Measurements from ENCODE around the gene MAGEB16.

MAGEB16 gene

DNA sequence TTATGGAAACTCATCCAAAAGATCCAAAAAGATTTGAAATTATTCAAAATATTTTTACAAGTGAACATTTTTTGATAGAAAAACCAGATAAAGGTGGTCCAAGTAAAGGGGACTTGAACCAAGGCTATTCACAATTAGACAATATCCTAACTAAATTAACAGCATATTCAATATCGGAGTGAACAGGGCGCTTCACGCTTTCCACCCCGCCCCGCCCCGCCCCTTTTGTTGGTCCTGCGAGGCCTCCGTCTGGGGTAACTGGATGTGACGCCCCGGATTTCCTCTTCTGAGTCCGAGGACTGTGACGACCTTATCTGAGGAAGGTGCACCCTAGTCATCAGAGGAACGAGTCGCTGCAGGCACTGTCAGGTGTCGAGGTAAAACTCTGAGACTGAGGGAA, at the start of gene MAGEB16:
MAGEB16 (plus strand) TSS at position 301 of the 400 bp plus-strand sequence. CDS start 3,855 bp downstream, outside the sequence.
- no peak for DNase-seq (ENCODE audit: low spot score)

GRCh38 chrX:35773958-35774564, 24.1 kb upstream of the MAGEB16 start:
- no peak for DNase-seq (ENCODE audit: low spot score)

- DNase-seq (ENCODE audit: low spot score) = no peak
These were observed 13.1 kb upstream of the MAGEB16 start for GRCh38 chrX:35785075-35785474.

DNA sequence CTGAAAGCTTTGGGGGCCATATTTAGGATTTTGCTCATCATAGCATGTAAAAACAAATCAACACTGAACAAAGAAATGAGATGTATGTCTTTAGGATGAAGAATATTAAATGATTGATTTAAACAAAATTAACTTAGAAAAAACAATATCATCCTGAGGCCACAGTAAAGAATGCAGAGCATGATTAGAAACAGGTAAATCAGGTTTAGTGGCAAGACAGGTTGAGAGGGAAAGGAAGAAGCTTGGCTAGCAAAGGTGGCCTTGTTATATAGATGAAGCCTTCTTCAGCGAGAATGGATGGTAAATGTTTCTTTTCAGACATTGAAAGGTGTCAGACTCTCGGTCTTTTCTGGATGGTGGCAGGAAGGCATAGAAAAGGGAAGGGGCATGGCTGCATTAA, 11.9 kb upstream of the MAGEB16 start:
- no peak for DNase-seq (ENCODE audit: low spot score)

DNA sequence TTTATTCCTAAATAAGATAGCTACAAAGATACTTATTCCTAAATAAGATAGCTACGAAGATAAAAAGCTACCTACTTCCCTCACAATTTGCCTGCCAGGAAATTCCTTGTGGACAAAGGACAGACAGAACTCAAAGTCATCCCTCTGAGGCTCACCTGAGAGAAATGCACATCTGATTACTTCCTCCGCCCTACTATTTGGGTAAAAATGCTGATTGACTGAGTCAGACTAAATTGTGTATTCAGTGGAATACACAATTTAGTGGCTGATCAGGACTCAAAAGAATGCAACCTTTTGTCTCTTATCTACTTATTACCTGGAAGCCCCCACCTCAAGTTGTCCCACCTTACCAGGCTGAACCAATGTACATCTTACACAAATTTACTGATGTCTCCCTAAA, 10.3 kb upstream of the MAGEB16 start:
- DNase-seq (ENCODE audit: low spot score) = no peak

- DNase-seq (ENCODE audit: low spot score) = no peak
These were observed 2.3 kb downstream of the MAGEB16 start for GRCh38 chrX:35800474-35800873.

DNA sequence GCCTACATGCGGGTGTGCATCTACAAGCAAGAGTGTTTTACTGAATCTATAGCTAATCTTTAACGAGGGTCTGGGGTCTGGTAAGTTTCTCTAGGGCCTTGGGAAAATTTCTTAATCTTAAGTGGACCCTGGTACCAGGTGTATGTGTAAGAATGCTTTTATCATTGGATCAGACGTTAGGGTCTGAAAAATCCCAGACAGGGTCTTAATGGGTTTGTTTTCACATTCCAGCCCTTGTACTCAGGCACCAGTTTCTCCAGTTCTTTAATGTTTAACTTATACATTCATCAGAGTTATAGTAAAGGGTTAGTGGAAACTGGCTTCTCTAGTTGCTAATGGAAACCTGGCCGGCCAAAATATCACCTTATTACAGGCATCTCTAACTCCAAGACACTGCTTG, 11.6 kb downstream of the MAGEB16 start:
- DNase-seq (ENCODE audit: low spot score) = no peak

GRCh38 chrX:35819241-35819640, 21.1 kb downstream of the MAGEB16 start:
- DNase-seq (ENCODE audit: low spot score) = no peak

DNA sequence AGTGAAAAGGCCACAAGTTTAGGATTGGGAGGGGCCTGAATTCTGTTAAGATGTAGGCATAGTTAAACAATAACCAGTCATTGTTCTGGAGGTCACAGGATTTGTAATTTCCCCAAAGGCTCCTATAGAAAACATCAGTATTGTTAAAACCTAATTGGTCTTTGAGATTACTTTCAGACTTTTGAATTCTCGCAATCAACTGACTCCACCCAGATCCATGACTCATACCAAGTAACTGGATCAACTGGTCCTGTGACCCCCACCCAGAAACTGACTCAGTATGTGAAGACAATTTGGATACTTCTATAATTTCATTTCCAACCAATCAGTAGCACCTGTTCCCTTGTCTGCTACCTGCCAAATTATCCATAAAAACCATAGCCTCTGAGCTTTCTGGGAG, 28.4 kb downstream of the MAGEB16 start:
- no peak for DNase-seq (ENCODE audit: low spot score)

DNA sequence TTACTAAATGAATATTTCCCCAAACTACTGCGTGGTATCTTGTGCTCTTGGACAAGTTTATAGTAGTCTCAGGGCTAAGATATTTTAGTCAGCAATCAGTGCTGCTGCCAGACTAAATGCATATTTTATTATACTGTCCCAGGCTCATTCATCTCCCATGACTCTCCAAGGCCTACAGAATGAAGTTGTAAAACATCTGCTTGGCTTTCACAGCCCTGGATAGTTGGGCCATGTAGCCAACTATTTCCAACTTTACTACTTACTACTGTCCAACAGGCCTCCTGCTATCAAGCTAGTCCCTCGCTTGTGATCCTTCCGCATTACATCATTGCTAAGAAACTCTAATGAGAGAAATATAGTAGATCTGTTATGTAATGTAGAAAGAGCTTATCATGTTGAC, 31.4 kb downstream of the MAGEB16 start:
- DNase-seq (ENCODE audit: low spot score) = no peak

DNA sequence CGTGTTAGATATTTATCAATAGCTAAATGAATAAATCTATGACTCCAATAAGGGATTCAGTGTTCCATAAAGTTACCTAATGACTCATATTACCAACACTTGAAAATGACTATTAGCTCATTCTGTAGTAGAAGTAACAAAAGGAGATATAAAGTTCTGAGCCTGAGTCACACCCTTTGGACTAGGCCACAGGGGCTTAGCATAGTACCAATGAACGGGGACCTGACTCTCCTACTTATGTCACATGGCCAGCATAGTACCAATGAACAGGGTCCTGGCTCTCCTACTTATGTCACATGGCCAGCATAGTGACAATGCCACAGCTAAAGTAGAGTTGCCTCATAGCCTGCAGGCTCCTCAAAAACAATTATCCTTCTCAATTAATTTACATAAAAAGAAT, 43.7 kb downstream of the MAGEB16 start:
- DNase-seq (ENCODE audit: low spot score) = no peak

DNA sequence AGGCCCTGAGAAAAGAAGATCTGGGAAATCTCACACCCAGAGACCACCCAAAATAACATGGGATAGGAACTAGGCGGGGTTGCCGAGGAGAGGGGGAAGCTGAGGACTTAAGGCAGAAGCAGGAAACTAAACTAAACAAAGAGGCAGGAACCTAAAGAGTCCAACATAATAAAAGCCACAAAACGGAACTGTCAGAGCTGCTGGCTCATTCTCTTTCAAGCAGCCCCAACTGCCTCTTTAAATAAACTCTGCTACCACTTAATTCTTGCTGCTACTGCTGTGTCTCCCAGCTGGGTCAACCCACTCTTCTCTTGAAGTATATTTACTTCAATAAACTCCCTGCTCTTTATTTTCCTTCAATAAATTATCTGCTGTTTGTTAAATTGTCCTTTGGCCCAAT, 44.5 kb downstream of the MAGEB16 start:
- DNase-seq (ENCODE audit: low spot score) = no peak

DNA sequence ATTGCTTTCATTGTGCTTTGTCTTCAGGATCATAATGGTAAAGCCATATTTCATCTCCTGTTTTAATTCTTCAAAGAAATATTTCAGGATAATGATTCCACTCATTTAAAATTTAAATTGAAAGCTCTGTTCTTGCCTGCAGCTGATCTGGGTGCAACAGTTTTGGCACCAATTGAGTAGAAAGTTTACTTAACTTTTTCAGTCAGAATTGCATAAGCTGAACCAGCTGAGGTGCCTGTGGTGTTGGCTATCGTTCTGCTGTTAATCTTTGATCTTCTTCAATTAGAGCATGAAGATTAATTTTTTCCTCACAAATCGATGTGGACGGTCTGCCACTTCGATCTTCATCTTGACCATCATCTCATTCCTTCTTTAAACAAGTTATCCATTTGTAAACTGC, 49.6 kb downstream of the MAGEB16 start:
- no peak for DNase-seq (ENCODE audit: low spot score)

Data from AG08396 (cell line).